GM18517 (cell line): Measurements from ENCODE around the gene OR2S2.
"Not testable (repeated sequence)": the region's sequence is repeated elsewhere in the genome, so short reads cannot be mapped to it uniquely, and the experiment has no call there.

Experiments used
- ATAC-seq: cut with Tn5 transposase; IDR thresholded peaks from one replicate; pipeline ENCODE4 v1.9.1; 2021; ENCODE audit warnings: mild to moderate bottlenecking, moderate library complexity; ENCODE audit not compliant: unreplicated experiment

OR2S2 gene

GRCh38 chr9:35934069-35934468 lies 23.9 kb downstream of the OR2S2 start:
- ATAC-seq, result not testable (repeated sequence)

- ATAC-seq, result no peak
Measured at GRCh38 chr9:35933550-35934067, 24.3 kb downstream of the OR2S2 start.

GRCh38 chr9:35932735-35933134 lies 25.2 kb downstream of the OR2S2 start:
- no peak for ATAC-seq

- ATAC-seq, result no peak
Measured at GRCh38 chr9:35930989-35931388, 27.0 kb downstream of the OR2S2 start.

- ATAC-seq, result no peak
Measured at GRCh38 chr9:35930521-35930920, 27.4 kb downstream of the OR2S2 start.

GRCh38 chr9:35929453-35929718 lies 28.6 kb downstream of the OR2S2 start:
- no peak for ATAC-seq

- no peak for ATAC-seq
Measured at GRCh38 chr9:35928591-35929452, 29.1 kb downstream of the OR2S2 start.

- no peak for ATAC-seq
Measured at GRCh38 chr9:35923927-35924763, 33.8 kb downstream of the OR2S2 start.

GRCh38 chr9:35923598-35923926 lies 34.4 kb downstream of the OR2S2 start:
- no peak for ATAC-seq

GRCh38 chr9:35920051-35920620 lies 37.8 kb downstream of the OR2S2 start:
- ATAC-seq, result no peak

GRCh38 chr9:35919212-35920008 lies 38.5 kb downstream of the OR2S2 start:
- ATAC-seq, result no peak

- ATAC-seq, result no peak
Measured at GRCh38 chr9:35918780-35919179, 39.2 kb downstream of the OR2S2 start.

- no peak for ATAC-seq
Measured at GRCh38 chr9:35917261-35917660, 40.7 kb downstream of the OR2S2 start.

- ATAC-seq, result no peak
Measured at GRCh38 chr9:35915681-35916294, 42.2 kb downstream of the OR2S2 start.

- ATAC-seq, result no peak
Measured at GRCh38 chr9:35914301-35914807, 43.6 kb downstream of the OR2S2 start.

GRCh38 chr9:35913429-35913828 lies 44.5 kb downstream of the OR2S2 start:
- not testable (repeated sequence) for ATAC-seq

GRCh38 chr9:35912791-35913400 lies 45.1 kb downstream of the OR2S2 start:
- no peak for ATAC-seq

- no peak for ATAC-seq
Measured at GRCh38 chr9:35911690-35912089, 46.3 kb downstream of the OR2S2 start.

GRCh38 chr9:35910613-35911359 lies 47.2 kb downstream of the OR2S2 start:
- ATAC-seq, result no peak
